Inflammatory macrophage treated with lipopolysaccharide for 1 hour (primary cell): ENCODE measurements around the gene NHLRC2.

Experiments
- DNase-seq, 2 donors: peaks; one replicate each; pipeline ENCODE4 v3.0.0-alpha.2; 2020 to 2022

NHLRC2 gene

DNA sequence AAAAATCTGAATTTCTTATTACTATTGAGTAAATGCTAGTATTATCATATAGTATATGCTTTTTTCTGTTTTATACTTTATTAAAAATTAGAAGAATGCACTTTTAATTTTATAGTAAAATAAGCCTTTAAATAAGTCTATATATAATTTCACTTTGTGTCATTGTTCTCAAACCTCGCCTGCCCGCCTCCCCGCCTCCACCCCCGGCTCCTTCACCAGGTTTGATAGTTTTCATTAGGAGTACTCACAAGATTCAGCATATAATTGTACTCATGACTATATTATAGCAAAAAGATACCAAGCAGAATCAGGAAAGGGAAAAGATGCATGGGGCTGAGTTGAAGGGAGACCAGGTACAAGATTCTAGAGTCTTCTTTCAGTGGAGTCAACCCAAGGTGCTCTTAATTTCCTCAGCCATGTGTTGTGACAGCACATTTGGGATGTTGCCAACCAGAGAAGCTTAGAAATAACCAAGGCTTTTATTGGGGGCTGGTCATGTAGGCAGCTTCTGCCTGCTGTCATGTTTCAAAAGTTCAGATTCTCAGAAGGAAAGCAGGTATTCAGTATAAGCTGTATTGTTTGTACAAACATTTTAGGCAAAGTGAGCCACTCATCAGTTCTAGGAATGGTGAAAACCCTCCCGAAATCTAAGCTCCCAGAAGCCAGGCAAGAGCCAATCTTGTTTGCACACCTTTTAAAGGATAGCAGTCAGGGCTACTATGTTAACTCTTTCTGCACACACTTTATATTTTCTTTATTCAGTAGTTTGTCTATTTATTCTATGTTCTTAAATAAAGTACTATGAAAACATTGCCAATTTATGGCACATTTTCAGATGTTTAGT lies 12.3 kb downstream of the NHLRC2 start:
- DNase-seq = no peak

DNA sequence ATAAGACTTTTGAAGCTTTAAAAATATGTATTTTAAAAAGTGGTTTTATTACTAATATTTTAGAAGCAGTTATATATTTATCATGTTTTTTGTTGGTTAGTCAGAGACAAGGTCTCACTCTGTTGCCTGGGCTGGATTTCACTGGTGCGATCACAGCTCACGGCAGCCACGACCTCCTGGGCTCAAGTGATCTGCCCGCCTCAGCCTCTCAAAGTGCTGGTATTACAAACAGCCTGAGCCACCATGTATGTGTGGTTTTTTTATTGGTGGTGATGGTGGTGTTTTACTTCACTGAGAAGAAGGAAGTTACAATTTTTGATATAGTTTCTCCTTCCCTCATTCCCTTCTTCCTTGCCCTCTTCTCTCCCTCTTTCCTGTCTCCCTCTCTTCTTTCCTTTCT lies 13.4 kb downstream of the NHLRC2 start:
- DNase-seq = no peak

GRCh38 chr10:113869789-113870188 lies 15.3 kb downstream of the NHLRC2 start:
- no peak for DNase-seq

DNA sequence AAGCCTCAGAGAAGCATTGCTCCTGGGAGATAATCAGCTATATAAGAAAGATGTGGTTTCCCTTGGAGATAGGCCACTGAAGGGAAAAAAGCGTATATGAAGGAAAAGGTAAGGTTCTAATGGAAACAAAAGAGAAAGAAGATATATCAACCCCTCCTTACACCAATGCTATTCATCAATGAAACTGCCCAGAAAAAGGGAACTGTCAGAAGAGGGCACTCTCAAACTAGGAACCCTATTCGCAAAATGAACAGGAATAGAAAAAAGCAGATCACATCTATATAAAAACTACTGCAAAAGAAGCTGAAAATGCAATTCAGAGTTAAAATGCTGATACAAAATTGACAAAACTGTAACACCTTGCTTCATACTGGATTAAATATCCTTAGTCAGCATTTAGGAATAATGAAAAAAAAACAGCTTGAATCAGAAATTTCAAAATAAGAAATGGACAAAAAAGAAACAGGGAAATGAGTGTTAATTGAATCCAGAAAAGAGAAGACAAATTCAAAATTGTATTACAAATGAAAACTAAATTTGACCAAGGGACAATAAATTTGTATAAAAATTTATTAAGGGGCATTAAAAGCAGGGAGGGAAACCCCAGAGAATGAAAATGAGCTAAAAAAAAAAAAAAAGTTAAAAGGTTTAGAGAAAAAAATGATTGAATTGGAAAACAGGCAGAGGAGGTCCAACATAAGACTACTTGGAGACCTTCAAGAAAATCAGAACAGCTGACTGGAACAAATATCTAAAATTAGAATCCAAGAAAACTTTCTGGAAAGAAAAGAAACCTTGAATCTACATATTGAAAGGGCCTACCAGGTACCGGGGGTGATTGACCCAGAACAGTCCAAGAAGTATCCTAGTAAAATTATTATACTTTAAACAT lies 17.9 kb downstream of the NHLRC2 start:
- DNase-seq = peak in 1 of 2 donors; percentile 26

GRCh38 chr10:113875212-113875611 lies 20.8 kb downstream of the NHLRC2 start:
- no peak for DNase-seq

DNA sequence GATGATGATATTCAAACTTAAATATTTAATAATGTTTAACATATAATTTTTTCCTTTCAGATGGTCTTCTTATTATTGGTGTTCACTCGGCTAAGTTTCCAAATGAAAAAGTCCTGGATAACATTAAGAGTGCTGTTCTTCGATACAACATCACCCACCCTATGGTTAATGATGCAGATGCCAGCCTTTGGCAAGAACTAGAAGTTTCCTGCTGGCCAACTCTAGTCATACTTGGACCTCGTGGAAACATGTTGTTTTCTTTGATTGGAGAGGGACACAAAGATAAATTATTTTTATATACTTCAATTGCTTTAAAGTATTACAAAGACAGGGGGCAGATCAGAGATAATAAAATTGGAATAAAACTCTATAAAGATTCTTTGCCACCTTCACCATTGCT lies 22.0 kb downstream of the NHLRC2 start:
- DNase-seq = no peak

- no peak for DNase-seq
Observed at GRCh38 chr10:113879691-113880090, 25.2 kb downstream of the NHLRC2 start.

DNA sequence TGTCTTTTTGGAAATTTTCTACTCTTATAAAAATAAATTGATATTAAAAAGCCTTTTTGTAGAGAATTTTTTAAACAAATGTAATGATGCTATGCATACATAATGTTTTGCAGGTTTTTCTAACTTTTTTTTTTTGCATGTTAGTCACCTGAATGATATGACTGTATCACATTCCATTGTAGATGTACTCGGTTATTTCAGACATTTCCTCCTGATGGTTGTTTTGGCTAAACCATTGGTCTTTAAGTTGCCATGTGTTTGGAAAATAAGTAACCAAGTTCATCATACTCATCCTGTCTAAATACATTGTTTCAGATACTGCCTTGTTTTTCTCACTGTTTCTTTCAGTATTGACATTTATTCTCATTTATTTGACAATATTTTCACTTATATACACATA lies 25.8 kb downstream of the NHLRC2 start:
- DNase-seq = no peak

GRCh38 chr10:113882240-113882639 lies 27.8 kb downstream of the NHLRC2 start:
- no peak for DNase-seq

DNA sequence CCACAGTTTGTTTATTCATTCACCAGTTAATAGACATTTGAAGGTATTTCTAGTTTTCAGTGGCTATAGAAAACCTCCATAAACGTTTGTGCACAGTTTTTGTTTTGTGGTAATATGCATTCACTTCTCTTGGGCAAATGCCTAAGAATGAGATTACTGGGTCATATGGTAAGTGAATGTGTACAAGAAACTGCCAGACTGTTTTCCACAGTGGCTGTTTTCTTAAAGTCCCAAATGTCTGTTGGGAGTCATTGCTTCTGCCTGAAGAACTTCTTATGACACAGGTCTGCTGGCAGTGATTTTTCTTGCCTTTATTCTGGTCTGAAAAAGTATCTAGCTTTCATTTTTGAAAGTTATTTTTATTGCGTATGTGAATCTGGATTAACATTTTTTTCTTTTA lies 35.5 kb downstream of the NHLRC2 start:
- no peak for DNase-seq

DNA sequence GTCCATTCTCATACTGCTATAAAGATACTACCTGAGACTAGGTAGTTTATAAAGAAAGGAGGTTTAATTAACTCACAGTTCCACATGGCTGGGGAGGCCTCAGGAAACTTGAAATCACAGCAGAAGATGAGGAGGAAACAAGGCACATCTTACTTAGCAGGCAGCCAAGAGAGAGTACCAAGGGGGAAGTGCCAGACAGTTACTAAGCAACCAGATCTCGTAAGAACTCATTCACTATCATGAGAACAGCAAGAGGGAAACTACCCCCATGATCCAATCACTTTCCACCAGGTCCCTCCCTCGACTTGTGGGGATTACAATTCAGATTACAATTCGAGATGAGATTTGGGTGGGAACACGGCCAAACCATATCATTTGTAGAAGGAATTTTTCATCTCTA lies 36.3 kb downstream of the NHLRC2 start:
- no peak for DNase-seq

- DNase-seq = no peak
Observed at GRCh38 chr10:113891476-113891875, 37.0 kb downstream of the NHLRC2 start.

GRCh38 chr10:113893570-113893969 lies 39.1 kb downstream of the NHLRC2 start:
- DNase-seq = no peak

DNA sequence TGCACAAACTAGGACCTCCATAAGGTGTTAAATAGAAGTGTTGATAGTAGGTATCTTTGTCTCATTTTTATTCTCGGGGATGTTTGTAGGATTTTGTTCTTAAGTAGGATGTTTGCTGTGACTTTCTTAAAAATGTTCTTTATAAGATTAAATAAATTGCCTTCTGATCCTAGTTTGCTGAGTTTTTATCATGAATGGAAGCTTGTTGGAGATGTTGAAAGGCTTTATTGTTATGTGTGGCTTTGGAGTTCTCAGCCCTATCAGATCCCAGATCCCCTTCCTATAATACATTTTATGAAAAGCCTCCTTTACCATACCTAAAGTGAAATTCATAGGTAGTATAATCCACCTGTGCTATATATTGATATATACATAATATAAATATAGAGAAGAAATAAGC lies 40.1 kb downstream of the NHLRC2 start:
- DNase-seq = no peak

DNA sequence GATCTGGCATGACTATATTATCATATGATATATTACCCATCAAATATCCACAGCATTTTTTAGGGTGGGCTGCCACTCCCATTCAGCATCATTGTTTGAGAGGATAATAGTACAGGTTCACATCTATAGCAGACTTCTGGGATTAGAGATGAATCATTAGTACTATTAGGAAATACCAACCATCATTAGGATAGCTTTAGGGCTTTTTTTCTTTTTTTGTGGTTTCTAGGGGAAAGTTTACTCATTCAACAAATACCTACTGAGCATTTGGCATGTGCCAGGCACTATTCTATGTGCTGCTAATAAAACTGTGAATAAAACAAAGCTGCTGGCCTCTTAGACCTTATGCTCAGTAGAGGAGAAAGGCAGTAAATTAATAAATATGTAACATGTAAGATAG lies 40.6 kb downstream of the NHLRC2 start:
- DNase-seq = no peak

DNA sequence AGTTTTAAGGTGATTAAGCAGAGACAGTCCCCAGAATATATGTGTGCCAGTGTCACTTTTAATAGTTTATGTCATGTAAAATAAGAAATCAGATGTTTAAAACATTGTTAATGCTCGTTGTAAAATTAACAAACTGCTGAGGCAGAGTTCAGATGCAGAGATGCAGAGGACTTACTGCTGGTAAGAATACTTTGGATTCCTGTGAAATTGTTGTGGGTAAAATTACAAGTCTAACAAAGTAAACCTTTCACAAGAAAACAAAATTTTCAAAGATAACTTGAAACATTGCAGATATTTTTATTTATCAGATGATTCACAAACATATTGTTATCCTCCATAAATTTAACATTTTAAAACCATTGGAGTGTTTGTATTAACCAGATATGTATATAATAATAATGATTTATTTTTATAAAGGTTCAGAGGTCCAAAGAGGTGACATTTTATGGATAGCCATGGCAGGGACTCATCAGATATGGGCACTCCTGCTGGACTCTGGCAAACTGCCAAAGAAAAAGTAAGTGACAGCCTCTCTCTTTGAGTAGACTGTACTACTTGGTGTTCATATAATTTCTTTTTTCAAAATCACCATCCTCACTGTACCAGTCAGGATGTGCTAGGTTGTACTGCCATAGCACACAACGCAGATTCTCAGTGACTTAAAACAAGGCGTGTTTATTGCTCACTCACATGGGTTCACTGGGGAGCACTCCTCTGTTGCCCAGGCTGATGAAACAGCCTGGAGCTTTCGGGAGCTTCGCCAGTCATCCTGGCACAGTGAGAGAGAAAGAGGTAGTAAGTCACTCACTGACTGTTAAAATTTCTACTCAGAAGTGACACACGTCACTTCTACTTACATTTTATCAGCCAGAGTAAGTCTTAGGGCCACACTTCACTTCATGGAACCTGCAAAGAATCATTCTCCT lies 43.5 kb downstream of the NHLRC2 start:
- no peak for DNase-seq

GRCh38 chr10:113899952-113900598 lies 45.6 kb downstream of the NHLRC2 start:
- no peak for DNase-seq

DNA sequence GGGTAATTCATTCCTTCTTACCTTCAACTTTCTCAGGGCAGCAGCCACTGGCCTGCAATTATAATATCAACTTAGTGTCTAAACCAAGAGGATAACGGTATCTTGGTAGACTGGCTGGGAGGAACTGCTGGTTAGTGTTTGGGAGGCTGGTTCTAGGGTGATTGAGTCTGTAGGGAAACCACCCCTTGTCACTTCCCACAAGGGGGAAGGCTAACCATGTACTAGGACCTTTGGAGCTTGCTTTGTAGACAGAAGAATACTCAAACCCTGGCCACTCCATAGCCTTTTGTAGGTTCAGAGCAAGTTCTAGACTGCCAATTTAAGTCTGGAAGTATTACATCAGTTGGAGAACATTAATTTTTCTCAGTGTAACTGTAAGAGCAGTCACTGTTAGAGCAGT lies 51.3 kb downstream of the NHLRC2 start:
- no peak for DNase-seq

GRCh38 chr10:113907166-113907565 lies 52.7 kb downstream of the NHLRC2 start:
- DNase-seq = no peak

DNA sequence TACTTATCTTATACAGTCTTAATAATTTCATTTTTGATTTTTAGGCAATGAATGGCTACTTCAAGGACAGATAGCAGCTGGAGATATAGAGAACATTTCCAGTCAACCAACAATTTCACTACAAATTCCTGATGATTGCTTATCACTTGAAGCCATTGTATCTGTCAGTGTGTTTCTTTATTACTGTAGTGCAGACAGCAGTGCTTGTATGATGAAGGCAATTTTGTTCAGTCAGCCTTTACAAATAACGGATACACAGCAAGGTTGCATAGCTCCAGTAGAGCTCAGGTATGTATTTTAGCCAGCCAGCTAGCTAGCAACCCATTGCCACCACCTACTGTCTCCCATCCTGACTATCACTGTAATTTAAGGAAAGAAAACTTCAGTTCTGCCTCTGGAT lies 53.8 kb downstream of the NHLRC2 start:
- DNase-seq = no peak

DNA sequence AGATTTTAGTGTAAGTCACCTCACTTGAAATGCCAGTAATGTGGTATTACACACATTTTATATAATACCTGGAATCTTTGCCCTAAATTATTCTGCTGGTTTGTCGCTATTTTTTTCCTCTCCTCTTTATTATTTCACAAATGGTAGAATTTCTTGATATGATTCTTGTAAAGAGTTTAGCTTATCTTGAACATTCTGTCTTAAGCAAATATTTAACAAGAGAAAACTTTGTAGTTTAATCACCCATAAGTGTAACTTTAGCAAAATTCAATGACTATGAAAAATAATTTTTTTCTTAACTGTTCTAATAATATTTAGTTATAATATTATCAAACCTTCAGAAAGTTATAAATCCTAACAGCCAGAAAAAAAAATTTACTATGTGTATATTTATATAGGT lies 56.7 kb downstream of the NHLRC2 start:
- DNase-seq = no peak

- no peak for DNase-seq
Observed at GRCh38 chr10:113911839-113912238, 57.4 kb downstream of the NHLRC2 start.
